SU-DHL-6 (cell line): ENCODE data around the gene MRPL41.
A peak's percentile ranks its signal among the peaks of the same experiment; 100 is the strongest.
"Not testable (repeated sequence)": the region's sequence is repeated elsewhere in the genome, so short reads cannot be mapped to it uniquely, and the experiment has no call there.

Experiments used
- H2AFZ ChIP-seq: fragments of 200-600 bp; sonication (generic); 2 replicates; pipeline ENCODE4 v1.6.1; 2014; ENCODE audit warnings: low read depth, mild to moderate bottlenecking, moderate library complexity, mixed read lengths, antibody characterized with exemption, low read length; ENCODE audit not compliant: severe bottlenecking
- H3F3A ChIP-seq: fragments of 200-600 bp; shearing (Covaris generic); 2 replicates; pipeline ENCODE4 v1.6.0; 2016; ENCODE audit warnings: antibody characterized with exemption, mild to moderate bottlenecking; ENCODE audit not compliant: insufficient read depth
- H3K27ac ChIP-seq: fragments of 200-600 bp; sonication (generic); 2 replicates; pipeline ENCODE4 v1.5.1; 2016; ENCODE audit warnings: low read depth, mild to moderate bottlenecking, low read length, moderate library complexity, mixed read lengths
- H3K27me3 ChIP-seq: fragments of 200-600 bp; sonication (generic), shearing (Covaris generic); 2 replicates; pipeline ENCODE4 v1.6.0; 2014; ENCODE audit warnings: mild to moderate bottlenecking, low read length
- H3K36me3 ChIP-seq: fragments of 200-600 bp; sonication (generic); 2 replicates; pipeline ENCODE4 v1.6.1; 2014; ENCODE audit warnings: mild to moderate bottlenecking, low read length, mixed read lengths
- H3K4me2 ChIP-seq: fragments of 300-600, 200-600 bp; shearing (Covaris generic), sonication (generic); 2 replicates; pipeline ENCODE4 v1.6.0; 2014; ENCODE audit warnings: low read length, low read depth, mild to moderate bottlenecking; ENCODE audit not compliant: poor library complexity, severe bottlenecking
- H3K4me3 ChIP-seq: fragments of 200-600 bp; sonication (generic); 2 replicates; pipeline ENCODE4 v1.5.1; 2014; ENCODE audit warnings: antibody characterized with exemption, low read length, mild to moderate bottlenecking, mixed read lengths; ENCODE audit not compliant: insufficient read depth, poor library complexity, severe bottlenecking
- H3K79me2 ChIP-seq: fragments of 200-600 bp; sonication (generic); 2 replicates; pipeline ENCODE4 v1.6.1; 2014; ENCODE audit warnings: mild to moderate bottlenecking, low read length, moderate library complexity; ENCODE audit not compliant: insufficient read depth
- H3K9ac ChIP-seq: fragments of 200-600 bp; sonication (generic); 2 replicates; pipeline ENCODE4 v1.7.0; 2014; ENCODE audit warnings: mild to moderate bottlenecking, low read length
- H3K9me2 ChIP-seq: fragments of 200-600 bp; sonication (generic); replicated peaks from 2 replicates; pipeline ENCODE4 v1.6.1; 2014; ENCODE audit warnings: low read length; ENCODE audit not compliant: insufficient read depth
- H3K9me3 ChIP-seq: fragments of 200-600 bp; sonication (generic); 2 replicates; pipeline ENCODE4 v1.6.1; 2014; ENCODE audit warnings: low read length, mixed read lengths; ENCODE audit not compliant: insufficient read depth
- H4K20me1 ChIP-seq: fragments of 200-600 bp; sonication (generic); 2 replicates; pipeline ENCODE4 v1.6.1; 2014; ENCODE audit warnings: low read depth, mild to moderate bottlenecking, antibody characterized with exemption, low read length, moderate library complexity, mixed read lengths
- CTCF ChIP-seq: fragments of 200-600 bp; sonication (generic); IDR thresholded peaks from one replicate; pipeline ENCODE4 v1.5.1; 2017; ENCODE audit warnings: antibody characterized with exemption, mild to moderate bottlenecking, low read length, moderate library complexity; ENCODE audit not compliant: insufficient read depth, poor library complexity, severe bottlenecking
- EZH2phosphoT487 ChIP-seq: fragments of 200-600 bp; sonication (generic), shearing (Covaris generic); conservative IDR thresholded peaks from 2 replicates; pipeline ENCODE4 v1.6.1; 2018; ENCODE audit warnings: mild to moderate bottlenecking, antibody characterized with exemption, low read length, moderate library complexity, mixed read lengths

The MRPL41 gene

GRCh38 chr9:137535120-137535428 lies 16.6 kb upstream of the MRPL41 start:
- Histone ChIP-seq H3F3A (peaks cover 10% of the 10 kb centered on the region), H4K20me1 (no peaks in the 10 kb centered on the region), H3K27ac (peak overlapping the region; percentile 44), H2AFZ (peak overlapping the region; percentile 88), H3K9ac (peak overlapping the region; percentile 32; the same call in 1 of the 2 replicates), H3K9me2 (no peaks in the 10 kb centered on the region), H3K4me3 (no peak overlapping the region), H3K9me3 (no peaks in the 10 kb centered on the region), H3K36me3 (no peaks in the 10 kb centered on the region), H3K27me3 (no peaks in the 10 kb centered on the region), H3K79me2 (no peaks in the 10 kb centered on the region), H3K4me2 (peak overlapping the region; percentile 29)
- TF ChIP-seq CTCF (no peak), EZH2phosphoT487 (no peak)

GRCh38 chr9:137536594-137537131 lies 15.0 kb upstream of the MRPL41 start:
- not testable (repeated sequence) for H3F3A ChIP-seq, H3K36me3 ChIP-seq, H3K27me3 ChIP-seq, H4K20me1 ChIP-seq, H3K27ac ChIP-seq, H3K9me2 ChIP-seq, H3K9ac ChIP-seq, H3K79me2 ChIP-seq, H3K9me3 ChIP-seq, H3K4me3 ChIP-seq
- Histone ChIP-seq H3K4me2 (peak overlapping the region; percentile 43), H2AFZ (peak overlapping the region; percentile 88)

- H3K27ac ChIP-seq = no peak overlapping the region
- no peaks in the 10 kb centered on the region for H3K79me2 ChIP-seq
- no peak overlapping the region for H2AFZ ChIP-seq
- no peaks in the 10 kb centered on the region for H3K36me3 ChIP-seq
- H3F3A ChIP-seq = peaks cover 5% of the 10 kb centered on the region; the same call in 1 of the 2 replicates
- no peaks in the 10 kb centered on the region for H3K9me3 ChIP-seq
- no peak overlapping the region for H3K9ac ChIP-seq
- H4K20me1 ChIP-seq = no peaks in the 10 kb centered on the region
- H3K9me2 ChIP-seq = no peaks in the 10 kb centered on the region
- no peaks in the 10 kb centered on the region for H3K27me3 ChIP-seq
- H3K4me2 ChIP-seq = no peak overlapping the region
- TF ChIP-seq EZH2phosphoT487 (no peak), CTCF (no peak)
- no peak overlapping the region for H3K4me3 ChIP-seq
These were observed 13.6 kb upstream of the MRPL41 start for GRCh38 chr9:137538058-137538457.

- H3K36me3 ChIP-seq = no peaks in the 10 kb centered on the region
- no peak for TF ChIP-seq EZH2phosphoT487
- no peak for TF ChIP-seq CTCF
- no peak overlapping the region for H2AFZ ChIP-seq
- H3K4me3 ChIP-seq = no peak overlapping the region
- no peaks in the 10 kb centered on the region for H4K20me1 ChIP-seq
- no peak overlapping the region for H3K4me2 ChIP-seq
- H3K79me2 ChIP-seq = no peaks in the 10 kb centered on the region
- H3K27ac ChIP-seq = no peak overlapping the region
- no peaks in the 10 kb centered on the region for H3K9me2 ChIP-seq
- no peaks in the 10 kb centered on the region for H3K27me3 ChIP-seq
- no peak overlapping the region for H3K9ac ChIP-seq
- H3F3A ChIP-seq = no peaks in the 10 kb centered on the region
- no peaks in the 10 kb centered on the region for H3K9me3 ChIP-seq
These were observed 11.1 kb upstream of the MRPL41 start for GRCh38 chr9:137540536-137540935.
